HEK293T (cell line): ENCODE results near the gene GRIK2.

Experiments used
- ARNT ChIP-seq: fragments of 450-650 bp; IDR thresholded peaks from 2 replicates; pipeline ENCODE4 v1.6.1; 2017; ENCODE audit warnings: mild to moderate bottlenecking
- FOXM1 ChIP-seq: fragments of 450-650 bp; IDR thresholded peaks from 2 replicates; pipeline ENCODE4 v1.6.1; 2017; ENCODE audit warnings: mild to moderate bottlenecking, borderline replicate concordance
- LEF1 ChIP-seq: fragments of 450-650 bp; IDR thresholded peaks from 2 replicates; pipeline ENCODE4 v1.6.1; 2017; ENCODE audit warnings: mild to moderate bottlenecking, borderline replicate concordance
- NFRKB ChIP-seq: fragments of 450-650 bp; IDR thresholded peaks from 2 replicates; pipeline ENCODE4 v1.6.1; 2016; ENCODE audit warnings: mild to moderate bottlenecking, moderate library complexity
- SP1 ChIP-seq: fragments of 450-650 bp; IDR thresholded peaks from 2 replicates; pipeline ENCODE4 v1.6.1; 2017
- SUZ12 ChIP-seq: fragments of 450-650 bp; IDR thresholded peaks from 2 replicates; pipeline ENCODE4 v1.6.1; 2016; ENCODE audit warnings: mild to moderate bottlenecking
- ZNF384 ChIP-seq: fragments of 450-650 bp; IDR thresholded peaks from 2 replicates; pipeline ENCODE4 v1.6.1; 2016

DNA sequence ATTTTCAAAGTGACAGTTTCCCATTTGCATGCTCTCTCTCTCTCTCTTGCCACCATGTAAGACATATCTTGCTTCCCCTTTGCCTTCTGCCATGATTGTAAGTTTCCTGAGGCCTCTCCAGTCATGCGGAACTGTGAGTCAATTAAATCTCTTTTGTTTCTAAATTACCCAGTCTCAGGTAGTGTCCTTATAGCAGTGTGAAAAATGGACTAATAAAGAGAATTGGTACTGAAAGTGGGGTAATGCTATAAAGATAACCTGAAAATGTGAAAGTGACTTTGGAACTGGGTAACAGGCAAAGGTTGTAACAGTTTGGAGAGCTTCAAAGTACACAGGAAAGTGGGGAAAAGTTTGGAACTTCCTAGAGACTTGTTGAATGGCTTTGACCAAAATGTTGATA lies 389.8 kb downstream of the GRIK2 start:
- TF ChIP-seq NFRKB, result no peak
- no peak for TF ChIP-seq SP1
- TF ChIP-seq ARNT, result no peak
- no peak for TF ChIP-seq LEF1
- TF ChIP-seq FOXM1, result no peak
- TF ChIP-seq ZNF384, result no peak
- TF ChIP-seq SUZ12, result no peak
